ENCODE measurements around the gene GNPTG.

- no peak for TF ChIP-seq POLR2A (IDR thresholded peaks at IDR 0.05)
- no peak for TF ChIP-seq EP300 (IDR thresholded peaks at IDR 0.05)
- no peak for TF ChIP-seq CTCF (IDR thresholded peaks at IDR 0.05)
Observed at GRCh38 chr16:1395444-1396031, 43.8 kb downstream of the GNPTG start.
